GM18511 (cell line): ENCODE results near the gene SLC26A11.
"Not testable (repeated sequence)": the region's sequence is repeated elsewhere in the genome, so short reads cannot be mapped to it uniquely, and the experiment has no call there.

ENCODE experiments used
- ATAC-seq: cut with Tn5 transposase; IDR thresholded peaks from one replicate; pipeline ENCODE4 v1.9.1; 2021; ENCODE audit warnings: mild to moderate bottlenecking, moderate library complexity; ENCODE audit not compliant: unreplicated experiment

The SLC26A11 gene

GRCh38 chr17:80243526-80244433 lies 23.6 kb downstream of the SLC26A11 start:
- ATAC-seq = no peak

DNA sequence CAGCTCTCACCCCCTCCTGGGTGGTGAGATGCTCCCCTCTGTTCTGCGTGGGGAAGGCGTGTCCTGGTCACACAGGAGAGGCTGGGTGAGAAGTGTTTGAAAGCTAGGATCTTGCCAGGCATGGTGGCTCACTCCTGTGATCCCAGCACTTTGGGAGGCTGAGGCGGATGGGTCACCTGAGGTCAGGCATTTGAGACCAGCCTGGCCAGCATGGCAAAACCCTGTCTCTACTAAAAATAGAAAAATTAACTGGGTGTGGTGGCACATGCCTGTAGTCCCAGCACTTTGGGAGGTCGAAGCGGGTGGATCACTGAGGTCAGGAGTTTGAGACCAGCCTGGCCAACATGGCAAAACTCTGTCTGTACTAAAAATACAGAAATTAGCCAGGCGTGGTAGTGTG lies 24.2 kb downstream of the SLC26A11 start:
- not testable (repeated sequence) for ATAC-seq

- ATAC-seq = no peak
Measured at GRCh38 chr17:80244871-80245509, 24.8 kb downstream of the SLC26A11 start.

GRCh38 chr17:80245566-80246265 lies 25.5 kb downstream of the SLC26A11 start:
- ATAC-seq = no peak

DNA sequence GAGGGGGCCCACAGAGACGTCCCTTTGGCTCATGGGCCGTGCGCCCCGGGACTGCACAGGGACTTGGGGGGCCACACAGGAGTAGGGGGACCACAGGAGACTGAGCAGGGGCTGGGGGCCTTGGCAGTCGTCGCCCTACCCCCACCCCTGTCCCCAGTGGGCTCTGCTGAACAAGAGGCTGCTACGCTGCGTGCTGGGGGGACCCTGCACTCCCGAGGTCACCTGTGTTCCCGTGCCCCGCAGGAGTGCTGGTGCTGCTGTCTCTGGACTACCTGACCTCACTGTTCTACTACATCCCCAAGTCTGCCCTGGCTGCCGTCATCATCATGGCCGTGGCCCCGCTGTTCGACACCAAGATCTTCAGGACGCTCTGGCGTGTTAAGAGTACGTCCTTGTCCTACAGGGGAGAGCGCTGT lies 26.0 kb downstream of the SLC26A11 start:
- no peak for ATAC-seq

- ATAC-seq = no peak
Measured at GRCh38 chr17:80246726-80247125, 26.5 kb downstream of the SLC26A11 start.

- no peak for ATAC-seq
Measured at GRCh38 chr17:80247561-80247960, 27.3 kb downstream of the SLC26A11 start.

DNA sequence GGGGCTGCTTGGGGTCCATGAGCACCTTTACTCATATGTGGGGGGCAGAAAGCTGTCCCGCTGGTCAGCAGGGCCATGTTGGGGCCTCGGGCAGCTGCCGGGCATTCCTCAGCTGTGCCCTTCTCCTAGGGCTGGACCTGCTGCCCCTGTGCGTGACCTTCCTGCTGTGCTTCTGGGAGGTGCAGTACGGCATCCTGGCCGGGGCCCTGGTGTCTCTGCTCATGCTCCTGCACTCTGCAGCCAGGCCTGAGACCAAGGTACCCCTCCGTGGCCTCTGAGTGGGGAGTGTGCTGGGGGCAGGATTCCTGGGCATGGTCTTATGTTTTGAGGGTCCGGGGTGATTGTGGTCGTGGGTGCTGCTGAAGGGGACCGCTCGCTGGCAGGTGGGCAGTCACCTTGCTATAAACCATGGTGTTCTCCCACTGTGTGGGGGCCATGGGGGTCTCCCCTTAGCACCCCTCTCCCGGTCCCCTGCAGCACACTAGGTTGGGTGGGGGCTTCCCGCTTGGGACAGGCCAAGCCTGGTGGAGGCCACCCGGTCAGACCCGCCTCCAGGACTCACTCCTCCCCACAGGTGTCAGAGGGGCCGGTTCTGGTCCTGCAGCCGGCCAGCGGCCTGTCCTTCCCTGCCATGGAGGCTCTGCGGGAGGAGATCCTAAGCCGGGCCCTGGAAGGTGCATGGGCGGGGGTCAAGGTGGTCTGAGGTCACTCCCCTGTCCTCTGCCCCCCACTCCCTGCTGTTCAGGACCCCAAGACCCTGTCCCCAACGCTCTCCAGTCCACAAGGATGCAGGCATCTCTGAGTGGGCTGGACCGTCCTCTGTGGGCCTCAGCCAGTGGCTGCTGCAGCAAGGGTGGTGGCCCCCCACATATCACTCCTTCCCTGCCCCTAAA lies 28.0 kb downstream of the SLC26A11 start:
- no peak for ATAC-seq

DNA sequence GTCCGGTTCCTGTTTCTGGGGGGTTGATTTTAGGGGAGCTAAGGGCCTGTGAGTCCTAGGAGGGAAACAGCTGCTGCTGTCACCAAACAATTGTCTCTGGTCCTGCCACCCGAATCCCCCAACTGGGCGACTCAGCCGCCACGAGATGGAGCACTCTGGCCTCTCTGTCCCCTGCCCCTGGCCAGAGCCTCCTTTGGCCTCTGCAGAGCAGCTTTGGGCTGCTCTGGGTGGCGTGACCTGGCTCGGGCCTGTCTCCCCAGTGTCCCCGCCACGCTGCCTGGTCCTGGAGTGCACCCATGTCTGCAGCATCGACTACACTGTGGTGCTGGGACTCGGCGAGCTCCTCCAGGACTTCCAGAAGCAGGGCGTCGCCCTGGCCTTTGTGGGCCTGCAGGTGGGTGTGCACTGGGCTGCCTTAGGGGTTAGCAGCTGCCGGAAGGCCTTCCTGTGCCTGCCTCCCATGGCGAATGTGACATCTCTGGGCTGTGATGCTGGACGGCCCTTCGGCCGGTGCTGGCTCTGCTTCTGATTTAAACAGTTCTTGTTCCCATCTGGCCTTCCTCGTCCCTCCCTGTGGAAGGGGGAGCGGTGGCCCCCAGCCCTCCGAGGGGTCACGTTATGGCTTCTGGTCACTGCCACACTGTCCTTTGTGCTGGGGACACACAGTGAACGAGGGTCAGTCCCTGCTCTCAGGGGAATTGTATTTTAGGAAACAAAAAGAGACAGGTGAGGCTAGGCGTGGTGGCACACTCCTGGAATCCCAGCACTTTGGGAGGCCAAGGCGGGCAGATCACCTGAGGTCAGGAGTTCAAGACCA lies 28.9 kb downstream of the SLC26A11 start:
- no peak for ATAC-seq

- no peak for ATAC-seq
Measured at GRCh38 chr17:80251966-80252365, 31.7 kb downstream of the SLC26A11 start.

GRCh38 chr17:80252871-80253270 lies 32.6 kb downstream of the SLC26A11 start:
- ATAC-seq = no peak

- ATAC-seq = no peak
Measured at GRCh38 chr17:80253631-80254395, 33.6 kb downstream of the SLC26A11 start.

DNA sequence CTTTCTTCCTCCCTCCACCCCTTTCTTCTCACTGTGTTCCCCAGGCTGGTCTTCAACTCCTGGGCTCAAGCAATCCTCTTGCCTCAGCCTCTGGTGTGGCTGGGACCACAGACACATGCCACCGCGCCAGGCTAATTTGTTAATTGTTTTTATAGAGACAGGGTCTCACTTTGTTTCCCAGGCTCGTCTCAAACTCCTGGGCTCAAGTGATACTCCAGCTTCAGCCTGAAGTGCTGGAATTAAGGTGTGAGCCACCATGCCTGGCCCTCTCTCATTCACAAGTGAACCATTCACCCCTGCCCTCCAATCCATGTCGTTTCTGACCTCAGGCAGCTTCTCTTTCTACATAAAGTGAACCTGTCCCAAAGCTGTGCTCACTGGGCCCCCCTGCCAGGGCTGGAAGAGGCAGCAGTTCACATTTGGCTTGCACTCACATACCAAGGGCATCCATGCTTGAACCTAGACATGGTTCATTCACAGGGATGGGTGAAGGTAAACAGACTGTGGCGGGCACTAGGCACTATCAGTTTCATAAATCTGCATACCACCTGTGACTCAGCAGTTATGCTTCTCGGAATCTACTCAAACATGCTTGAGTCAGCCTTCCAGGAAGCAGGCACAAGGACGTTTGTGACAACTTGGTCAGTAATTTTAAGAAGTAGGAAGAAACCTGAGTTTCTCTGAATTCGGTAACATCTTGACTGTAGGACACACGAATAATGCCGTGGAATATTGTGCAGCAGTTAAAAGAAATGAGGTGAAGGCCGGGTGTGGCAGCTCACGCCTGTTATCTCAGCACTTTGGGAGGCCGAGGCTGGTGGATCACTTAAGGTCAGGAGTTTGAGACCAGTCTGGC lies 34.4 kb downstream of the SLC26A11 start:
- peak; percentile 58 for ATAC-seq

DNA sequence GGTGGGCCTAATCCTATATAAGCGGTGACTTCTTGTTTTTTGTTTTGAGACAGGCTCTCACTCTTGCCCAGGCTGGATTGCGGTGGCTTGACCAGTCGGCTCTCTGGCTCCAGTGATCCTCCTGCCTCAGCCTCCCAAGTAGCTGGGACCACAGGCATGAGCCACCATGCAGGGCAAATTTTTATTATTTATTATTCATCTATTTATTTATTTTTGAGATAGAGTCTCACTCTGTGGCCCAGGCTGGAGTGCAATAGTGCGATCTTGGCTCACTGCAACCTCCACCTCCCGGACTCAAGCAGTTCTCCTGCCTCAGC lies 35.8 kb downstream of the SLC26A11 start:
- no peak for ATAC-seq

DNA sequence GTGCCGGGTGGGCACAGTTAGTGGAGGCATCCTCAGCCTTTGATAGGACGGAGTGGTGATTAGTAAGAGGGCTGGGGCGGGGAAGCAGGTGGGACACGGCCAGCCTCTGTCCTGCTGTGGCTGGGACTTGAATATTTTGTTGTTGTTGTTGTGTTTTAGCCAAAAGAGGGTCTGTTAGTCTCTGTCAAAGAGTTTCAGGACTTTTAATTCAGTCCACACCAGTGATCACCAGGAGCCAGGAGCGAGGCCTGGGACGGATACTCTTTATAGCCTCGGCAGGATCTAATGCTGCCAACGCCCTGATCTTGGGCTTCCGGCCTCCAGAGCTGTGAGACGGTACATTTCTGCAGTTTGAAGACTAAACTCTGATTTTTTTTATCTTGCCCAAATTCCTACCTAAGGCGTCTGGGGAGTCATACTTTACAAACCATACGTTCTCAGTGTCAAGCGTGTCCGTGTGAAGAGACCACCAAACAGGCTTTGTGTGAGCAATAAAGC lies 37.5 kb downstream of the SLC26A11 start:
- ATAC-seq = no peak

DNA sequence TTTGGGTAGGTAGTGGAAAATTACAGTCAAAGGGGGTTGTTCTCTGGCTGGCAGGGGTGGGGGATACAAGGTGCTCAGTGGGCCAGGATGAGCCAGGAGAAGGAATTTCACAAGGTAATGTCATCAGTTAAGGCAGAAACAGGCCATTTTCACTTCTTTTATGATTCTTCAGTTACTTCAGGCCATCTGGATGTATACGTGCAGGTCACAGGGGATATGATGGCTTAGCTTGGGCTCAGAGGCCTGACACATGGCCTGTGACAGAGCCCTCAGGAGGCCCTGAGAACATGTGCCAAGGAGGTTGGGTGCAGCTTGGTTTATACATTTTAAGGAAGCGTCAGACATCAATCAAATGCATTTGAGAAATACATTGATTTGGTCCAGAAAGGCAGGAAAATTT lies 38.1 kb downstream of the SLC26A11 start:
- ATAC-seq = not testable (repeated sequence)

DNA sequence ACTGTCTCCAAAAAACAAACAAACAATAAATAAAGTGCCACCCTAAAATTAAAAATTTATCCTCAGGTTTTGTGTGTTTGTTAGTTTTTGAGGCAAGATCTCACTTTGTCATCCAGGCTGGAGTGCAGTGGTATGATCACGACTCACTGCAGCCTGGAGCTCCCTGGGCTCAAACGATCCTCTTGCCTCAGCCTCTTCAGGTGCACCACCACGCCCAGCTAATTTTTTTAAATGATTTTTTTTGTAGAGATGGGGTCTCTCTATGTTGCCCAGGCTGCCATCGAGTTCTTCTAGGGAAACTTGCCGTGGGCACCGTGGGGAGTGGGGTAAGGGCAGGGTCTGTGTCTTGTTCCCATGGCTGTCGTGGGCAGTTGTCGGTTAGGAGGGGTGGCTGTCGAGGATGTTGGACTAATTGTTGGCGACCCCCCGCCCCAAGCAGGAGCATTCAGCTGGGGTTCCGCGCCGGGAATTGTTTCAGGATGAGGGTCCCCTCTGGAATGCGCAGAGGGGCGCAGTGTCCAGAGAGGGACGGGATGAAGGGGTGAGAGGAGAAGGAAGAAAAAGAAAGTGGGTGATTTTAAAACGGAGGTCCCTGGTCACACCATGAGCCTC lies 39.3 kb downstream of the SLC26A11 start:
- ATAC-seq = no peak

- ATAC-seq = no peak
Measured at GRCh38 chr17:80260069-80260535, 39.9 kb downstream of the SLC26A11 start.
